AML-193 (cell line): ENCODE results near the gene OGFR.
A peak's percentile ranks its signal among the peaks of the same experiment; 100 is the strongest.

ENCODE experiments used
- DNase-seq, 2 experiments: peaks; one replicate each; lab custom pipeline; 2025; lab: John Stamatoyannopoulos, UW

OGFR gene

DNA sequence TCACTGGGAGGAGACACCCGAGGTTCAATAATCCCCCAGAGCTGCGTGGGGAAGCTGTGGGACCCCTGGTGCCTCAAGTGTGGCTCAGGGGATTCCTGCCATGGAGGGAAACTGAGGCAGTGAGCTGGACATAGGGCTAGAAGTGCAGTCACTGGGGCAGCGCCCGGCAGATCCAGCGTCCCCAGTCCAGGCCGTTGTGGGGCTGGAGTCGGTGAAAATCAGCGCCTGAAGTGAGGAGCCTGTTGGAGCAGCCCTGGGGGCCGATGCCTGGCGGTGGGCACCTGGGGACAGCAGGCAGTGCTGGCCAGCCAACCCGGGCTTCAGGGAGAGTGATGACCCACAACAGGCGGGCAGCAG, 10.1 kb downstream of the OGFR start:
- DNase-seq: no peak

DNA sequence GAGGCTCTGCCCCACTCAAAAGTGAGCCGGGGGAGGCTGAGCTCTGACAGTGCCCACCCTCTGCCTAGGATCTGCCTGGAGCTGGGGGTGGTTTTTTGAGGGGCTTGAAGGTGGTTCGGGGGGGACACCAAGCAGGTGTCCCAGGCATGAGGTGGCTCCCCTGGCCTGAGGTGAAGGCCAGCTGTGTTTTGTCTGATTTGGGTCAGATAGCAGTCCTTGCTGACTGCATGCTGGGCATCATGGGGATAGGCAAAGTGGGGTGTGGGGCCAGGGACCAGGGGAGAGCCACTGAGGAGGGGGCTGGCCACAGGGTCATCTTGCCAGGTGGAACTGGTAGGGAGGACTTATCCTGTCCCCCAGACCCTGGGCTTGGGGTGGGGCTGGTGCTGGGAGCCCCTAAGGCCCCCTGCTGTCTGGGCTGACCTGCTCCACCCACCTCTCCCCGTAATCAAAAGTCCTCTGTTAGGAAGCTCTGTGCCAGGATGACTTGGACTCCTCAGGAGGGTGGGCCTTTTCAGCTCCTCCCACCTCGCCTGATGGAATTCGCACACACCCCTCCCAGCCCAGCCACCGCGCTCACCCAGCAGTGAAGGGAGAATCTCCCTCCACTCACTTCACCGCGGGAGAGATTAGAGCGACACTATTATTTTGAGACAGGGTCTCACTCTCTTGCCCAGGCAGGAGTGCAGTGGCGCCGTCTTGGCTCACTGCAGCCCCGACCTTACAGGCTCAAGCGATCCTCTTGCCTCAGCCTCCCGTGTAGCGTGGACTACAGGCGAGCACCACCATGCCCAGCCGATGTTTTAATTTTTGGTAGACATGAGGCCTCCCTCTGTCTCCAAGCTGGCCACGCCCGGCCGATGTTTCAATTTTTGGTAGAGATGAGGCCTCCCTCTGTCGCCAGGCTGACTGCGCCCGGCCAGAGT, 10.7 kb downstream of the OGFR start:
- DNase-seq: no peak

DNA sequence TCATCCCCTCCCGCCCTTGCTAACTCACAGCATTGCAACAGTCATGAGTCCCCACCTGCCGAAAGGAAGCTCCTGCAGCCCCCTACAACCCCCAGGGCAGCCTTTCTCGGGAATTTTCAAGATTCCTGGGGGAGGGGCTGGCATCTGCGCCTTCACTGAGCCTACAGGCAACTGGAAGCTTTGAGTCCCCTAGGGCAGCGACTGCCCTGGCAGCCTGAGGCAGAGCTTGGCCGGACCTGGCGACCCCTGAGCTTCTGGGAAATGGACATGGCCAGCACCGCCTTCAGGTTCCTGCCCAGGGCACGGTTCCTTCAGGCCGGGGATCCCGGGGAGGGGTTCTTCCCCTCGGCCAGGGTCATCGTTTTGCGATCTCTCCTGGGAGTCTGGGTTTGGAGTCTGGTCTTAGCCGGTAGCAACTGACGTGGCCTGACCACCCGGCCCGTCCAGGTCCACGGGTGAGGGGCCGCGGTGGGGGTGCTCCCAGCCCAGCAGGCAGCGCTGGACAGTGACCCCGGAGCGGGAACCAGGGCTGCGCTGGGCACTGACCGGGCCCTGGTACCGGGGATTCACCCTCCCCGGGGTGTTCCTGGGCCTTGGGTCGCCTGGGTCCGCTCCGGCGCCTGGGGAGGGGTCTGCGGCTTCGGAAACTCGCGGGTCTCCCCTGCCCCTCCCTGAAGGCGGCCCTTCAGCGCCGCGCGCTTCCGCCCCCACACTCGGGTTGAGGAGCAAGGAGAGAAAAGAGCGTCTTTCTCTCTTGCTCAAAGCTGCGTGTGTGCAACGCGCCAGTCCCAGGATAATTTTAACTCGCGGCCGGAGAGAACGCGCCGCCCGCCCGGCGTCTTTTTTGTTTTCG, 11.6 kb downstream of the OGFR start:
- DNase-seq: no peak

DNA sequence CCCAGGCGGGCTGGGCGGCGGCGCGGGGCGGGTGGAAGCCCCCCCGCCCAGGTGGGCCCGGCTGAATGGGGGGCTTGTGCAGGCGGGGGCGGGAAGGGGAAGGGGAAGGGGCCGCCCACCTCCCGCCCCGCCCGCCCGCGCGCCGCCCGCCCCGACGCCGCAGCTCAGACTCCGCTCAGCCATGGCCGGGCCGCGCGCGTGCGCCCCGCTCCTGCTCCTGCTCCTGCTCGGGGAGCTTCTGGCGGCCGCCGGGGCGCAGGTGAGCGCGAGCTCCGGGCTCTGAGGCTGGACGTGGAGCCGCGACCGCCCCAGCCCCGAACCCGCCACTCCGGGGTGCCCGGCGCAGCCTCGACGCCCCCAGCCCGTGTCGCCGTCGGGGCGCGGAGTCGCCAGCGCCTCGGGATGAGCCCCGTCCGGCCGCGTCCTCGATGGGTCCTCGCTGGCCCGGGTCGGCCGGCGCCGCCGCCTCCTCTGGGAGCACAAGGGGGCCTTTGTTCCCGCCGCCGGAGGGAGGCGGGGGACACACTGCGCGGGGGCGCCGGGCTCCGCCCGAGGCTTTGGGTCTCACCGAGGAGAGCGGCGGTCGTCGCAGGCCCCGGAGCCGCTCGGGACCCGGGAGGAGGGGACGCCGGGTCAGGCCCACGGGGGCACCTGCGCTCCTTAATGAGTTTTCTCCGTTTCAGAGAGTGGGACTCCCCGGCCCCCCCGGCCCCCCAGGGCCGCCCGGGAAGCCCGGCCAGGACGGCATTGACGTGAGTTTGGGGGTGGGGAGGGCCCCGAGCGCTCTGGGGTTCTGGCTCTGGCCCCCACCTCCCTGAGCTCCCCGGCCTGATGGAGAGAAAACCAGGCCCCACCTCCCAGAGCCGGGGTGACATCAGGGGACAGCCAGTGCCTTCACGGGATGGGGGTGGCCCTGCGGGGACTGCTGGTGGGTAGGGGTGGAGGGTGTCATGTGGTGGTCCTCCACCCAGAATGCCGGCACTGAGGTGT, 12.5 kb downstream of the OGFR start, which contains the start of gene COL9A3:
COL9A3 (plus strand) TSS at position 167 of the 990 bp plus-strand sequence; CDS start at position 182, 15 bp downstream.
- DNase-seq: no peak

DNA sequence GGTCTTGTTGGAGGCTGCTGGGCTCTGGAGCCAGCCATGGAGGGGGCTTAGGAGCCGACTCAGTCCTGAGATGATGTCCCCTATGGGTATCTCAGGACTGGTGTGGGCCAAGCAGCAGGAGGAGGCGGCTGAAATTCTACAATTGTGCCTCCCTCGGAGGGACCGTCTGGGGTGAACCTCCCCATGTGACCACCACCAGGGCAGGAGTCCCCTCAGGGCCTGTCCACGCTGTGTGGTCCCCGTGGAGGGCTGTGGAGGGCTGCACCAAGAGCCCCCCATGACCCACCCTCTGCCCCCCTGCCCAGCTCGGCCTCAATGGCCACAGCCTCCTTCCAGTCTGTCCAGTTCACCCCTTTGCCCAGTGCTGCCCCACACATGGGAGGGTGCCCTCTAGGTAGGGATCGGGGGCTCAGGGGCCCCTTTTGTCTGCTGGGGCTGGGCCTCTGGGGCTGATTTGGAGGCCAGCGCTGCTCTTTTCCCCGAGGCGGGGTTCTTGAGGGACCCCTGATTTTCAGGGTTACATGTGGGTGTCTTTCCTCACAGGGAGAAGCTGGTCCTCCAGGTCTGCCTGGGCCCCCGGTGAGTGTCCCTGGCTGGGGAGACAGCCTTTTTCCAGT, 13.4 kb downstream of the OGFR start:
- no peak for DNase-seq

DNA sequence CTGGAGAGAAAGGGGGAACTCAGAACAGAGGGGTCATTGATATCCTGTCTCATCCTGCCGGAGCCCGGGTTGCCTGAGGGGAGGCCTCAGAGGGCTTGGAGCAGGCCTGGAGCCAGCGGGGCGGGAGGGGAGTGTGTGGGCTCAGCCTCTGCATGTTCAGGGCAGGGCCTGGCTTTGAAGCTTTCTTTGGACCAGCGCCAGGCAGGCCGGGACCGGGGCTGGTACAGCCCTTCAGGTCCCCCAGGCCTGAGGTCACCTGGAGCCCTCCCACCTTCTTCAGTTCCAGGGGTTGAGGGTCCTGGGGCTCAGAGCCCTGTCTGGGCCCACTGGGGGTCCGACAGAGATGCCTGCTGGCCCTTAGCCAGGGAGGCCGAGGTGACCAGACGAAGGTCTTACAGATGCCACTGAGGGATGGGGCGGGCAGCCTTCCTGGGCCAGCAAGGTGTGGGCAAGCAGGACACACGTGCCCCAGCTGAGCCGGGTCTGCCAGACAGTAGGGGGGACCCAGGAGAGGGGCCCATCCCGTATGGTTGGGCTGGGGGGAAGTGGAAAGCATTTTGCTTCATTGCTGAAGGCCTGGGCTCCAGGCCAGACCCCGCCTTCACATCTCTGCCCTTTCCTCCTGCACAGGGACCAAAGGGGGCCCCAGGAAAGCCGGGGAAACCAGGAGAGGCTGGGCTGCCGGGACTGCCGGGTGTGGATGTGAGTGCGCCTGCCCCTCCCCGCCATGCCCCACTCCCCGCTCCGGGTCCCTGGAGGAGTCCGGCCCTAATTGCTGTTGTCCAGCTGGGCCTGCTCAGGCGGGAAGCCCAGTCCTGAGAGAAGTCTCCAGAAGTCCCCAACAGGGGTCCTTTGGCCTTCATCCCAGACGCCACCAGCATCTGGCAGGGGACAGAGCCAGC, 14.2 kb downstream of the OGFR start:
- DNase-seq: no peak

DNA sequence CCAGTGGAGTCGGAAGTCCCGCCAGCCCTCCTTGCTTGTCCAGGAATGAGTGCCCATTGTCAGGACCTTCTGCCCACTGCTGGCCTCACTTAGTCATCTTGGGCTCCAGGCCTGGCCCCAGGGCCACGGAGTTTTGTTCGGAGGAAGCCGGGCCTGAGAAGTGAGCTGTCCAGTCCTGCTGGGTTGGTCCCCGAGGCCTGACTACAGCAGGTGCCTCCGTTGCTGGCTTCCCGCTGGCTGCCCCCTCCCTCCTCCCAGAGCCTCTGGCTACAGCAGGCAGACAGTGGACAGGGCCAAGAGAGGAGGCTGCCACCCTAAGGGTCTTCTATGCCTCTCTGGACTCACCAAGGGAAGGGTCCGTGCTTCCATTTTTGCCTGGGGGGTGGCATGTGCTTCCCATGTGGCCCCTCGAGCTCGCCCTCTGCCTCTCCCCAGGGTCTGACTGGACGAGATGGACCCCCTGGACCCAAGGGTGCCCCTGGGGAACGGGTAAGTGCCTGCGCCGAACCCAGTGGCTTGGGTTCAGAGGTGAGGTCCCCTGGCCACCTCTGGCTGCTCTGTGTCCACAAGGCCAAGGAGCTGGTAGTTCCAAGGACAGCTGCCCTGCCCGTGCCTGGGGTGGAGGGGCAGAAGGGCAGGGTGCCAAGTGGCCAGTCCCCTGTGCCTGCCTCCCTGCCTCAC, 15.0 kb downstream of the OGFR start:
- no peak for DNase-seq

DNA sequence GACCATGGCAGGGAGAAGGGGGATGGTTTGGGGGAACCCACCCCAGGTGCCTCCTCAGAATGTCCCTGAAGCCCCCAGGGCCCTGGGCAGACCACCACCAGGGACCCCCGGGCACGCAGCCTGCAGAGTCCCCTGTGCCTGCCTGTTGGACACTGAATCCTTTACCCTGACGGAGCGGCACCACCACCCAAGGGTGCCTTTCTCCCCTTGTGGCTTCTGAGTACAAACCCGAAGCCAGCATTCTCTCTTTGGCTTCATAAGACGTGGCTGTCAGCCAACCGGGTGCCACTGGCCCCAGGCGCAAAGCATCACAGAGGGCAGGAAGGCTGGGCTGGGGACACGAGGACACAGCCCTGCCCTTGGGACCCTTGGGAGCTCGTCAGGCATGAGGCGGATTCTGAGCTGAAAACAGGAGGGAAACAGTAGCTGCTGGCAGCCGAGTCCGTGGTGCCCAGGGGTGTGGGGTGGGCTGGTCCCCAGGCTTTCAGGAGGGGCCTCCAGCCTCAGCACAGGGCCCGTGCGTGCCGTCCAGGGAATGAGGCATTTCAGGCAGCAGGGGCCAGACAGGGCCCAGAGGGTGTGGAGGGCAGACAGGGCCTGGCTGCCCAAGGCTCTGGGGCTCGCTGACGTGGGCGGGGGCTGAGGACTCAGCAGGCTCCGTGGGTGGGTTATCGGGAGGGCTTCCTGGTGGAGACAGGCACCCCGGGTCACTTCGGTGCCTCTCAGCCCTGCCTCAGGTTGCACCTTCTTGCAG, 15.8 kb downstream of the OGFR start:
- no peak for DNase-seq

DNA sequence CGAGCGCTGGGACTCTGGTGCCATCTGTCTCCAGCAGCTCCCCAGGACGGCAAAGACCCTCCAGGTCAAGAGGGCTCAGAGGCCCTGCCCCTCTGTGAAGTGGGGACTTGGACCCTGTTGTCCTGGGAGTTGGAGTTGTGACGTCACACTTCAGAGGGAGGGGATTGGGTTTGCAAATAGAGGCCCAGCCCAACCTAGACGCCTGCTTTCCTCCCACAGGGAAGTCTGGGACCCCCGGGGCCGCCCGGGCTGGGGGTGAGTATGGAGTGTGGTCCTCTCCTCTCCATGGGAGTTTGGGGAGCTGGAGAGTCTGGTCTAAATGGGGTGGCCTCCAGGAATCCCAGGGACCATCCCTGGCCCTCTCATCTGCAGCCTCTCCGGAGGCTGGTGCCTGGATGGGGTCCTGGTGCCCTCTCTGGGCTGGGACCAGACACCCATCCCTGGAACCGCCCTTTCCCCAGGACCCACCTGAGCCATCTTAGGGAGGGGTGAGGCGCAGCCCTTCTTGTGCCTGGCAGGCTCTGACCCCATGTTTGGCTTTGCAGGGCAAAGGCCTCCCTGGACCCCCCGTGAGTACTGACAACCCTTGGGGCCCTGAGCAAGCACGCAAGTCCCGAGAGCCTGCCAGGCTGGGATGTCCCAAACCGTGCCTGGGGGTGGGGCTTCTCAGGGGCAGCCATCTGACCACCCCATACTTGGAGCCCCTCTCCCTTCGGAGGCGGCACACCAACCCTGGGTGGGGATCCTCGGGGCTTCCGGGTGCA, 16.5 kb downstream of the OGFR start:
- no peak for DNase-seq

DNA sequence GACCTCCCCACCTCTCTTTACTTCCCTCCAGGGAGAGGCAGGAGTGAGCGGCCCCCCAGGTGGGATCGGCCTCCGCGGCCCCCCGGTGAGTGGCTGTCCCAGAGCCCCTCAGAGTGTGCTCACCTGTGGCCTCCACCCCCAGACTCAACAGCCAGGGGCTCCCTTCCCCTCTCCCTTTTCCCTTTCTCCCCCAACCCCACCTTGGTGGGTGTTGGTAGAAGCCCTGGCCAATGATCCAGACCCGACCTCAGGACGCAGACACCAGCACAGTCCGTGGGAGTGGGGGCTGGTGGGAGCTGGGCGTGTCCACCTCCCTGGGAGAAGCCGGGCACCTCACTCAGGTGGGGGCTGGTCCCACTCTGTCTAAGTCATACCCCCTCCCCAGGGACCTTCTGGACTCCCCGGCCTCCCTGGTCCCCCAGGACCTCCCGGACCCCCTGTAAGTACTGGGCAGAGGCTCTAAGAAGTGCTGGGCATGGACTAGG, 17.1 kb downstream of the OGFR start:
- no peak for DNase-seq

DNA sequence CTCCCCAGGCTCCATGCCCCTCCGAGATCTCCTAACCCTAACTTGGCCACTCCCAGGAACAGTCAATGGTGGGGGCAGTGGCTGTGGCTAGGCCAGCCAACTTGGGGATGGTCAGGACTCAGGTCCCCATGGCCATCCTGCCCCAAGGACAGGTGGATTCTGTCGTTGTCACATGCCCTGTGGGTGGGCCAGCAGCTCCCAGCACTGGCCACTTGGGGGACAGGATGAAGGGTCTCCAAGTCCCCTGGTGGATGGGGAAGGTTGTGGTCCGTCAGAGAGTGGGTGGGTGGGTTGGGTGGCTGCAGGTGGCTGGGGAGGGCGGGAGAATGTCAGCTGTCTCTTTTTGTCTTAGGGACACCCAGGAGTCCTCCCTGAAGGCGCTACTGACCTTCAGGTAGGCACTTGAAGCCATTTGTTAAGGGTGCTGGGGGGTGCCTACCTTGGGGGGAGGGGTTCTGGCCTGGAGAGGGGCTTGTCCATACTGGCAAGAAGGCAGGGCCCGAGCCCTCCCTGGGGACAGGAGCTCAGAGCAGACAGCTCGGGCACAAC, 17.7 kb downstream of the OGFR start:
- no peak for DNase-seq

DNA sequence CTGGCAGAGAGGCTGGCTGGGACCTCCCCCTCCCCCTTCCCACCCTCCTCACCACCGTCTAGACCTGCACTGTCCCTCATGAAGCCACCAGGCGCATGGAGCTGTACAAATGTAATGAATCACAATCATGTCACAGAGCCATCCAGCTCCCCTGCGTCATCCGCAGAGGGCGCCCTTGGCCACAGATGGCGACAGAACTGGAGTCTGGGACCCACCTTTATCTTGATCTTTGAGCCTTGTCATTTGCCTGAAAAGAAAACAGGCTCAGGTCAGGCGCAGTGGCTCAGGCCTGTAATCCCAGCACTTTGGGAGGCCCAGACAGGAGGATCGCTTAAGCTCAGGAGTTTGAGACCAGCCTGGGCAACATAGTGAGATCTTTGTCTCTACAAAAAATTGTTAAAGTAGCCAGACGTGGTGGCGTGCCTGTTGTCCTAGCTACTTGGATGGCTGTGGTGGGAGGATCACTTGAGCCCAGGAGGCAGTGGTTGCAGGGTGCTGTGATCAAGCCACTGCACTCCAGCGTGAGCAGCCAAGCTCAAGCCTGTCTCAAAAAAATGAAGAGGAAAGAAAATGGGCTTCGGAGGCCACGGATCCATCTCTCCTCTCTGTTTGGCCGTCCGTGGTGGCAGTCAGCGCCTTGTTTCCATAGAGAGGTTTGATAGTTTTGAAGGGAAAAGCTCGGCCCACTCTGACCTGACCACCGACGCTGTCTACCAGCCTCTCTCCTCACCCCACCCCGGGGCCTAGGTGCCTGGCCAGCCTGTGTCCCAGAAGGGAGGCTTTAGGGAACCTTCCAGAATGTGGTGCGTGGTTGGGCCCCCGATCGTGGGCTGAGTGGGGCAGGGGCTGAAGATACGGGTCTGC, 18.4 kb downstream of the OGFR start:
- peak; percentile 43 to 49 for DNase-seq

DNA sequence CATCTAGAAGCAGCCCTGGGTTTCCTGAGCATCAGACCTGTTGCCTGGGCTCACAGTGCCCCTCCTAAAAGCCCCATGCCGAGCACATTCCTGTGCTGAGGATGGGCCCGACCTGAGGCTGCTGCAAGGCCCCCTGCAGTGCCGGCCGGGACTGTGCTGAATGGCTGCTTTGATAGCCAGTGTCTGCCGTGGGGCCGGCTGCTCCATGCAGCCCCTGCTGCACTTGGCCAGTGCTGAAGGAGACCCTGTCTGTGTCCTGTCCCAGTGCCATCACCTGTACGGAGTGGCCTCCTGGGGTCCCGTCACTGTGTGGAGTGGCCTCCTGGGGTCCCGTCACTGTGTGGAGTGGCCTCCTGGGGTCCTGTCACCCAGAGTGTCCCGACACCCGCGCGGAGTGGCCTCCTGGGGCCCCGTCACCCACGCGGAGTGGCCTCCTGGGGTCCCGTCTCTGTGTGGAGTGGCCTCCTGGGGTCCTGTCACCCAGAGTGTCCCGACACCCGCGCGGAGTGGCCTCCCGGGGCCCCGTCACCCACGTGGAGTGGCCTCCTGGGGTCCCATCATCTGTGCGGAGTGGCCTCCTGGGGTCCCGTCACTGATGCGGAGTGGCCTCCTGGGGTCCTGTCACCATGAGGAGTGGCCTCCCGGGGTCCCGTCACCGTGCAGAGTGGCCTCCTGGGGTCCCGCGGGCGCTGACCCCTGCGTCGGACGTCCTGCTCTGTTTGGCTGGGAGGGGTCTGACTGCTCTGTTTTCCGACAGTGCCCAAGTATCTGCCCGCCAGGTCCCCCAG, 19.2 kb downstream of the OGFR start:
- no peak for DNase-seq

DNA sequence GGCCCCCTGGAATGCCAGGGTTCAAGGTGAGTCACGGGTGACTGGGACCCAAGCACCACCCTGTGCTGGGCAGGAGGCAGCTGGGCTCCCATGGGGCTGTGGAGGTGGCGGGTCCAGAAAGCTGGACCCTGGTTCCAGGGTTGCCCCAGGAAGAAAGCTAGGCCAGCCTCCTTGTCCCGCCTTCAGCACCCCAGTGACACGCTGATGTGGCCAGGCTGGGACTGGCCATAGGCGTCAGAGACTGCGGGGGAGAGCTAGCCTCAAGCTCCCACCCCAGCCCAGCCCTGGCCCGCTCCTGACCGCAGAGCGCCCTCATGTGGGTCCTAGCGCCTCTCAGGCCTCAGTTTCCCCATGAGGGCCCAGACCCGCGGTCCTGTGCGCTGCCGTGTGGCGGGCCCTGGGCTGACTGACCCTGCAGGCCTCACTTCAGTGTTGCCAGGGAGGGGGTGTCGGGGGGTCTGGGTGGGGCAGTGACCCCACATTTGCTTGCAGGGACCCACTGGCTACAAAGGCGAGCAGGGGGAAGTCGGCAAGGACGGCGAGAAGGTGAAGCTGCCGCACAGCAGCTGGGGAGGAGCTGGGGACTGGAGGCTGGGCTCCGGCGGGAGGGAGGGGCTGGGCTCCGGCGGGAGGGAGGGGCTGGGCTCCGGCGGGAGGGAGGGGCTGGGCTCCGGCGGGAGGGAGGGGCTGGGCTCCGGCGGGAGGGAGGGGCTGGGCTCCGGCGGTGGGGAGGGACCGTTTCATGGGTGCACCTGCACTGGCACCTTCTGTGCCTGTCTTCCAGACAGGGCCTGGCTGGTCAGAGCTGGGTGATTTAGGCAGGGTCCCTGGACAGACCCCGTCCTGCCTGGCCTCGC, 20.1 kb downstream of the OGFR start:
- DNase-seq: peak; percentile 32 to 41
